ENCODE measurements around the gene PAEP.
"Not testable (repeated sequence)": the region's sequence is repeated elsewhere in the genome, so short reads cannot be mapped to it uniquely, and the experiment has no call there.

Gene PAEP

DNA sequence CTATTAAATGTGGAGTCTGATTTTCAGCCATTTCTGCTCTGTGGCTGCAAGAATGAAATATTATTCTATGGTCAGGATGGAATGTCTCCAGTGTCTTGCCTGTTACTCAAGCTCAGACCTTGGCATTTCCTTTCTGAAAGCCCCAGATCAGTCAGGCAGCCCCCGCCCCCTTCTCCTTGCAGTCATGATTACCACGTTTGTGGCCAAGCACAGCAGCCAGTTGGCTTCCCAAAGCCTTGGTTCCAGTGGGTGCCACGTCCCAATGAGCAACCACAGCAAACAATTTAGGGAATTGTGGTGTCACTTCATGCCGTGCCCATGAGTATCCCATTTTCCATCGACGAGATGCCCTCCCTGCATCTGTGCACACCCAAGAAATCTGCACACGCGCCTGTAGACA, 25.3 kb upstream of the PAEP start:
- no peak for TF ChIP-seq ZNF274 (IDR thresholded peaks at IDR 0.05; ENCODE audit: low read depth, low read length)

DNA sequence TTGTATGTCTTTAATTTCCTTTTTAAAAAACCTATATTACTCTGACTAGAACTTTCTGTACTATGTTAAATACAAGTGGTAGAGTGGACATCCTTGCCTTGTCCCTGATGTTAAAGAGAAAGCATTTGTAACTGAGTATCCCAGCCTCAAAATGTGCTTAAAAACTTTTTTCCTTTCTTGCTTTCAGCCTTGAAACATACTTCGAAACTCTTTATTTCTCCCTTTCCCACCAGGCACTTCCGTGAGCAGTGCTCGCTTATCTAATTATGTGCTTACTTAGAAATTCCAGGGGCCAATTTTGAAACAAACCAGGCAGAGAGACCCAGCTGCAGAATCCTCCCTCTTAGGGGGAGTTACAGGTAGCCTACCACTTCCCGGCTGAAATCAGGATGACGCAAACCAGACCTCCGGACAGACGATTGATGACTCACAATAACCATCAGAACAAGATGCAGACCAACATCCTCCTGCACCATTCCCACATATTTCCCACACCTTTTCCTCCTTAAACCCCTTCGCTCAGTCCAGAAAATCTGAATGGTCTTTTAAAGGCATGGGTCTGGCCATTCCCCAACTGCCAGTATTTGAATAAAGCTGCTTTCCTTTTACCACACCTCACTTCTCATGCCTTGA, 18.2 kb upstream of the PAEP start:
- H3K4me3 ChIP-seq (ENCODE audit: low read length) = not testable (repeated sequence)

More for the DNA sequence above, 25.3 kb upstream of the PAEP start:
- H3K4me3 ChIP-seq (ENCODE audit: low read length) = no peak overlapping the region

DNA sequence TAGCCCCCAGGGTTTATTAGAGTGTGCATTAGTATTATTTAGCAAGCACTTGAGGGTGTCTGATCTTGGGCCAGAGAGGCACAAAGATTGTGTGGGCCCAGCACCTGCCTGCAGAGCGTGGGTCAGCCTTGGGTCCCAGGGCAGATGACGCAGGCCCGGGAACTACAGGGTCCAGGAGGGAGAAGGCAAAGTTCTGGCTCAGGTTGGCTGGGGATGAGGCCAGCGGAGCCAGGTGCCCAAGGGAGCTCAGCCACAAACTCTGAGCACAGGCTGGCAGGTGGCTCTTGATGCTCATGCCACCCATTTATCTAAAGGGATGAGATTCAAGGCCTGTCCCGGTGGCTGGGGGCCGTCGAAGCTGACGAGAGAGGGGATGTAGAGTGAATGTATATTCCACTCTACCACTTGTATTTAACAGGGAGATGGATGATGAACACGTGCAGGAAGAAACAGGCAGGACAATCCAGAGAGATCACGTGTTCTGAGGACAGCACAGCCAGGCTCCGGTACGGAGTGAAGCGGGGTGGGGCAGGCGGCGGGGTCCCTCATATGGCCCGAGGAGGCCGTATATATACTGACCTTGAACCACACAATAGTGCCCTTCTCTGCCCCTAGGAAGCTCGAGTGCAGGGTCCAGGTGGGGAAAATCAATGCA, 16.4 kb upstream of the PAEP start:
- no peak for TF ChIP-seq ZNF274 (IDR thresholded peaks at IDR 0.05; ENCODE audit: low read depth, low read length)

DNA sequence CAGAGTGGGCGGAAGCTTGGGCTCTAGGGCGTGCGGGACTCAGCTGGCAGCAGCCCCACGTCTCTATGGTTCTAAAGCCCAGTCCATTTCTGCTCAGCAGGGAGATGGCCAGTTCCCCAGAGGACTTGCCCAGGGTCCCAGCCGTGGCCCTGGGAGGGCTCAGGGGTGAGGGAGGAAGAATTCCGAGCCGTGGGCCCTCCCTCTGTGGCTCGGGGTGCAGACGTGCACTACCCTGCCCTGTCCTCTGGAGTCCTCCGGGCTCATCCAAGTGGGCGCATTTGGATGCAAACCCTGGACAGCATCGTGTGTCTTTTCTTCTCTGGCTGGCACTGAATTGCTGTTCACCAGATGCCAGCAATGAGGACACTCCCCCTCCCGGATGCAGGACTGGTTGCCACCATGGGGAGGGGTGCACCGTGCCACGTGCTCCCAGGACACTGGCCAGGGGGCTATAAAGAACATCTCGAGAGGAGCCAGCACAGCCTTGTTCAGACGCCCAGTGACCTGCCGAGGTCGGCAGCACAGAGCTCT, 15.8 kb upstream of the PAEP start, which contains the start of gene OBP2A:
Gene OBP2A, plus strand, starts transcription at position 481 of the 531 bp plus-strand sequence. CDS start 55 bp downstream, outside the sequence.
- H3K4me3 ChIP-seq (ENCODE audit: low read length) = not testable (repeated sequence)

More for the DNA sequence above, 16.4 kb upstream of the PAEP start:
- H3K4me3 ChIP-seq (ENCODE audit: low read length) = no peak overlapping the region

DNA sequence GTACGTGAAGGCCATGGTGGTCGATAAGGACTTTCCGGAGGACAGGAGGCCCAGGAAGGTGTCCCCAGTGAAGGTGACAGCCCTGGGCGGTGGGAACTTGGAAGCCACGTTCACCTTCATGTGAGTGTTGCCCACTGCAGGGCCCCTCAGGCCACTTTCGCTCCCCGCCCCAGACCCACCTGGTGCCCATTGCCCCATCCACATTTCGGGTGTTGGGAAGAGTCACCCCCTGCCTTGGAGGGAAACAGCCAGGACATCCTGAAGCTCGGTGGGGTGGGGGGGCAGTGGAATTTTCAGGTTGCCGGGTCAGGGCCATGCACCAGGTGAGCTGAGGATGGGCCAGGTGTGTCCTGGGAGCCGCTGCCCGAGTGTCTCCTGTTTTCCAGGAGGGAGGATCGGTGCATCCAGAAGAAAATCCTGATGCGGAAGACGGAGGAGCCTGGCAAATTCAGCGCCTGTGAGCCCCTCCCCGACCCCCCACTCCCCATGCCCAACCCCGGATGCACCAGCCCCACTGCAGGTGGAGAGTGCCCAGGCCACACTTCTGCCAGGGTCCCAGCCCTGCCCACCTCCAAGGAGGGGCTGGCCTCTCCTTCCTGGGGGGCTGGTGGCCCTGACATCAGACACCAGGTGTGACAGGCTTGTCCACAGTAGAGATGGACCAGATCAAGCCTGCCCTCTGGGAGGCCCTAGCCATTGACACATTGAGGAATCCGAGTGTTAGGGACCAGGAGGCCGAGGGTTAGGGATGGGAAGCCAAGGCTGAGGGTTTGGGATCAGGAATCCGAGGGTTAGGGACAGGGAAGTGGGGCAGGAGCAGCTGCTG, 14.6 kb upstream of the PAEP start:
- H3K4me3 ChIP-seq (ENCODE audit: low read length) = not testable (repeated sequence)

DNA sequence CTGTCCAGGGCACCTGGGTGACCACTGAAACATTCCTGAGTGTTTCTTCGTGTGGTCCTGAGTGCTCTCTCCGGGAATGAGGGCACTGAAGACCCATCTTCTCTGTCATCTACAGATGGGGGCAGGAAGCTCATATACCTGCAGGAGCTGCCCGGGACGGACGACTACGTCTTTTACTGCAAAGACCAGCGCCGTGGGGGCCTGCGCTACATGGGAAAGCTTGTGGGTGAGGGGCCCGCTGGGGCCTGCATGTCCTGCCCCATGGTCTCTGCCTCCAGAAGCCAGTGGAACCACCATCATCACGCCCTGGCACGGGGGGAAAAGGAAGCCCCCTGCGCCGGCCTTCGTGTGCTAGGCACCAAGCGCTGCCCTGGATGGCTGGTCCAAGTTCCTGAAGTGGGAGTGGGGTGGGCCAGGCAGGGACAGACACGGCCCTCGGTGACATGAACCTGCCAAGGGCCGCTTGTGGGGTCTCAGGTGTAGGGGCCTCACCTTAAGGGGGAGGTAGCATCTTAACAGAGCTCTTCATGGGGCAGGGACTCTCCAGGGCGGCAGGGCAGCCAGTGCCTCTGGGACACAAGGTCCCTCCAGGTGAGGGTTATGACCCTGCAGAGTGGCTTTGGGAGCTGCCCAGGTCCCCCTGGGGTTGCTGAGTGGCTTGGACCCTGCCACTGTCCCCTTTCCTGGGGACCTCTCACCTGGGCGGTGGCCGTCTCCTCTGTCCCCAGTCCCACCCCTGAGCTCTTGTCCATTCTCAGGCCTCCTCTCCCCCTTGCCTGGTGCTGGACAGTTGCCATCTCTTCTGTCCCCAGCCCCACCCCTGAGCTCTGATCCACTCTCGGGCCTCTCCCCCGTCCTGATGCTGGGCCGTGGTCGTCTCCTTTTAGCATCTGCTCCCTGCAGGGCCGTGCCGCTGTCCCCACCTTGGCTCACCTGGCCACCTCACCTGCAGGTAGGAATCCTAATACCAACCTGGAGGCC, 13.5 kb upstream of the PAEP start:
- no peak overlapping the region for H3K4me3 ChIP-seq (ENCODE audit: low read length)
- no peak for TF ChIP-seq ZNF274 (IDR thresholded peaks at IDR 0.05; ENCODE audit: low read depth, low read length)

DNA sequence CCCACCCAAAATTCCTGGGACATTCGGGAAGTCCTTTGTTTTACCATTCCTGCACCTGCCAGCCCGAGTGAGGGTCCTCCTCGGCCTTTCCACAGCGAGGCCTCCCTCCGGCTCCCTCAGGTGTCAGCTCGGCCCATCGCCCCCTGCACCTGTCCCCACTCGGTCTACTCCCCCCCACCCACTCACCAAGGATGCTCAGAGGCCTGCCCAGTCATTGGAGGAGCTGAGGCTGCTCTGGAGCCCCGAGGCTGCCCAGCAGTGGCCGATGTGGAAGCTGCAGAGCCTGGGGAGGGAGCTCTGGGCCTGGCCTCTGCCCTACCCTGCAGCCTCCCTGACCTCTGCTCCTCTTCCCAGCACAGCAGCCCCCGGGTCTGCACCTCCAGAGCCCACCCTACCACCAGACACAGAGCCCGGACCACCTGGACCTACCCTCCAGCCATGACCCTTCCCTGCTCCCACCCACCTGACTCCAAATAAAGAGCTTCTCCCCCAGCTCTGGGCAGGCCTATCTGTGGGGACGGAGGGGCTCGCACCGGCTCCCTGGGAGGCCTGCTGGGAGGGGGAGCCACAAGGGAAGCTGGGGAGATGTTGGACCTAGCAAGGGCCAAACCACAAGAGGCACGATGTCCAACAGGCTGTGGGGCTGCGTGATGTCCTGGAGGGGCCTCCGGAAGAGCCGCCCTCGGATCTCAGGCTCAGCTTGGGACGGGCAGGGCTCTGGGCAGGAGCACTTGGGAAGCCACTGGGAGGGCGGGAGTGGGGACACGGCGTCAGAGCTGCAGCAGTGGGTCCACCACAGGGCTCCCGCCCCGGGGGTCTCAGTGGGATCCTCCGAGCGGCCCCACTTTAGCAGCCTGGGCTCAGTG, 11.8 kb upstream of the PAEP start:
- not testable (repeated sequence) for H3K4me3 ChIP-seq (ENCODE audit: low read length)

DNA sequence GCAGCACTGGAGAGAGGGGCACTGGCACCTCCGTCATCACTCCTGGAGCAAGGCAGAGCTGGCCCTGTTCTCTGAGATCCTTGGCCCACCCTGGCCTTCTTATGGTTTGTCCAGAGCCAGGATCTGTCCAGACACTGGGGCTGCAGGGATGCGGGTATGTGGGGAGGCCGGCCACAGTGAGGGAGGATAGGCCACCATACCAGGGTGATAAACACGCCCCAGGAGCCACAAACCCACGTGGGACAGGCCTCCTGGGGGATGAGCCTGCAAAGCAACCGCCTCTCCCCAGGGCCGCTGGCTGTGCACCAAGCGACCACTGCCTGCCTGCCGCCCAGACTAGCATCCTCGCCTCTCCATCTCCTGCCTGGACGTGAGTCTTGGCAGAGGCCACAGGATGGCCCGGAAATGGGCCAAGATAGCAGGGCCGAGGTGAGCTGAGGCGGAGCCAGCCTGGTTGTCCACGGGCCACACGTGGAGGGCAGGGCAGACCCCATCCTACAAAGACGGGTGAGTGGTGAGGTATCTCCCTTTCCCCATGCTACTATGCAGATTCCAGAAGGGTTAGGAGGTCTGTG, 11.1 kb upstream of the PAEP start:
- H3K4me3 ChIP-seq (ENCODE audit: low read length) = no peak overlapping the region
- TF ChIP-seq ZNF274 (IDR thresholded peaks at IDR 0.05; ENCODE audit: low read depth, low read length) = no peak

DNA sequence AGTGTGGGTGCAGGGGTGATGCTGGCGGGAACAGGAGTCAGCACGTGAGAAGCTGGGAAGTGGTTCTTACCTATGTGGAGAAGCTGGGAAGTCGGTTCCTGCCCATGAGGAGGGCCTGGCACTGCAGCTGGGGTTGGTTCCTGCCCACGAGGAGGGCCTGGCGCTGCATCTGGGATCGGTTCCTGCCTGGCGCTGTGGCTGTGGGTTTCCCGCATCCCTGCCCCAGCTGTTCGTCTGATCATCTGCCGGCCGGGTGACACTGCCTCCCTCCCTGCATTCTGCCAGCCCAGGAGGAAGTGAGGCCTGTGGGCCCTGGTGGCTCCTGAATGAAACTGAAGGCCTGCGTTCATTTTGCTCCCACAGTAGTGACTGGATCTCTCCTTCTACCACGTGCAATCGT, 10.5 kb upstream of the PAEP start:
- no peak overlapping the region for H3K4me3 ChIP-seq (ENCODE audit: low read length)
- TF ChIP-seq ZNF274 (IDR thresholded peaks at IDR 0.05; ENCODE audit: low read depth, low read length) = no peak

DNA sequence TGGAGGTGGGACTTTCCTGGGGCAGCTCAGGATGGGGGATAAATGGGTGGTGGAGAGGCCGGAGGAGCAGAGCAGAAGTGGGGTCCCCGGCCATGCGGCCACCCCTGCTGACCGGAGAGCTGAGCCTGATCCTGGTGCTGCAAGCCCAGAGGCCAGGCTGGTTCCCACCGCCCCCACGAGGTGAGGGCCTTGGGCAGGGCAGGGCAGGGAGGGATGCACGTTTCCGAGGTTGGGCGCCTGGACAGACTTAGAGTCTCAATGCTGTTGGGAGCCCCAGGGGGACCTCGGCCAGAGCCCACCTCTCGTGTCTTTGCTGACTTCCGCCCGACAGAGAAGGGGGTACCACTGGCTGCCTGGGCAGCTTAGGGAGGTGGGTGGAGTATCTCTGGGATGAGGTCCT, 10.1 kb upstream of the PAEP start:
- H3K4me3 ChIP-seq (ENCODE audit: low read length) = no peak overlapping the region
- TF ChIP-seq ZNF274 (IDR thresholded peaks at IDR 0.05; ENCODE audit: low read depth, low read length) = no peak

DNA sequence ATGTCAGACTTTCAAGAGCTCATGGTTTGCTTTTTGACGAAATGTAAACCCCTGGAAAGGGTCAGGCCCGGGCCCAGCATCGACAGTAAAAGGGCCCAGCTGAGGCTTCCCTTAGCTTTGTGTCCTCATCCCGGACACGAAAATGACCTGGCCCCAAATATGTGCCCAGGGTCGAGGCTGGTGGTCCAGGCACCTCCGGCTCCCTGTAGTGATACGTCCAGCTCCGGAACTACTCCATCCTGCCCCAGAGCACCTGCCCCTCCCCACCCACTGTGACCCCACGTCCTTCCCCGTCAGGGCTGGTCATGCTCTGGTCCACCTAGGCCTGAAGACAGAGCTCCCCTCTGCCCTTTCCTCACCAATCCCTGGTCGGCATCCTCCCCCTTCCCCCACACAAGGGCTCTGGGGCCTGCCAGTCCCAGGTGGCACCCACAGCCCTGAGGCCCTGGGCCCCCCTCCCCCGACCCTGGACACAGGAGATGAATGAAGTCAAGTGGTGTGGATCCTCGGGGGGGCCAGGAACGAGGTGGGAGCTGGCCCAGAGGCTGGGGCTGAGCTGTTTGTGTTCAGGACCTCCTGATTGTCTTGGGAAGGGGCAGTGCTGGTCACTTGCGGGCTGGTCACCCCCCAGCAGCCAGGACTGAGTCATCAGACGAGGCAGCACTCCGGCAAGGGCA, 9.4 kb upstream of the PAEP start:
- H3K4me3 ChIP-seq (ENCODE audit: low read length) = no peak overlapping the region

DNA sequence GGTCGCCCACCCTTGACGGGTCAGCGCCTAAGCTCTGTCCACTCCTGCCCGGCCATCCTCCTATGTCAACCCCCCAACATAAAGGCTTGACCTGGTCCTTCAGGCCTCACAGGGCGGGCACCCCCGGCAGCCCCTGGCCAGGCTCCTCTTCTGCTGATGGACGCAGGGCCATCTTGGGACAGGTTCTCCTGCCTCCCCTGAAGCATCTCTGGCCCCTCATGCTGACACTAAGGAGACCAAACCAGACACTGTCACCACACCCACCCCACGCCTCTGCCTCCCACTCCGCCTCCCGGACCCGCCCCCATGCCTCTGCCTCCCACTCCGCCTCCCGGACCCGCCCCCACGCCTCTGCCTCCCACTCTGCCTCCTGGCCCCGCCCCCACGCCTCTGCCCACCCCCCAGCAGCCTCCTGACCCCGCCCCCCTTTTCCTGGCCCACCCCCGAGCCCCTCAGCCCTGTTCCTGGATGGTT, 8.8 kb upstream of the PAEP start:
- H3K4me3 ChIP-seq (ENCODE audit: low read length) = no peak overlapping the region
- no peak for TF ChIP-seq ZNF274 (IDR thresholded peaks at IDR 0.05; ENCODE audit: low read depth, low read length)

More for the DNA sequence above, 9.4 kb upstream of the PAEP start:
- TF ChIP-seq ZNF274 (IDR thresholded peaks at IDR 0.05; ENCODE audit: low read depth, low read length) = no peak

All from GM08714 (cell line).